GM19438 (cell line): Measurements from ENCODE around the gene ATG2B.

Experiments
- ATAC-seq: cut with Tn5 transposase; IDR thresholded peaks from one replicate; pipeline ENCODE4 v1.9.1; 2021; ENCODE audit warnings: low read depth; ENCODE audit not compliant: unreplicated experiment

The ATG2B gene

GRCh38 chr14:96316087-96316486 lies 47.1 kb downstream of the ATG2B start:
- ATAC-seq = no peak

- ATAC-seq = no peak
These were observed 52.2 kb downstream of the ATG2B start for GRCh38 chr14:96310906-96311305.

GRCh38 chr14:96309896-96310330 lies 53.2 kb downstream of the ATG2B start:
- ATAC-seq = no peak

GRCh38 chr14:96309133-96309895 lies 53.8 kb downstream of the ATG2B start:
- no peak for ATAC-seq

- ATAC-seq = no peak
These were observed 55.7 kb downstream of the ATG2B start for GRCh38 chr14:96307434-96307833.

GRCh38 chr14:96304956-96305355 lies 58.2 kb downstream of the ATG2B start:
- ATAC-seq = no peak

GRCh38 chr14:96303981-96304380 lies 59.2 kb downstream of the ATG2B start:
- ATAC-seq = no peak

- ATAC-seq = no peak
These were observed 63.7 kb downstream of the ATG2B start for GRCh38 chr14:96299441-96299840.

GRCh38 chr14:96297997-96298515 lies 65.1 kb downstream of the ATG2B start:
- no peak for ATAC-seq

- ATAC-seq = no peak
These were observed 66.1 kb downstream of the ATG2B start for GRCh38 chr14:96297000-96297399.

GRCh38 chr14:96294246-96294645 lies 68.9 kb downstream of the ATG2B start:
- no peak for ATAC-seq

GRCh38 chr14:96287856-96288255 lies 75.3 kb downstream of the ATG2B start:
- no peak for ATAC-seq

GRCh38 chr14:96286251-96286650 lies 76.9 kb downstream of the ATG2B start:
- no peak for ATAC-seq

- no peak for ATAC-seq
These were observed 77.5 kb downstream of the ATG2B start for GRCh38 chr14:96285667-96286066.

- ATAC-seq = no peak
These were observed 78.7 kb downstream of the ATG2B start for GRCh38 chr14:96284430-96284829.

GRCh38 chr14:96284008-96284407 lies 79.1 kb downstream of the ATG2B start:
- ATAC-seq = no peak

- no peak for ATAC-seq
These were observed 81.7 kb downstream of the ATG2B start for GRCh38 chr14:96281486-96281885.

- ATAC-seq = no peak
These were observed 83.0 kb downstream of the ATG2B start for GRCh38 chr14:96280104-96280503.

- ATAC-seq = no peak
These were observed 83.6 kb downstream of the ATG2B start for GRCh38 chr14:96279564-96279963.

- ATAC-seq = no peak
These were observed 85.3 kb downstream of the ATG2B start for GRCh38 chr14:96277890-96278289.

GRCh38 chr14:96275177-96276112 lies 87.7 kb downstream of the ATG2B start:
- no peak for ATAC-seq
